Ovary (tissue), 3 donors: ENCODE results near the gene USP17L28.
"Not testable (repeated sequence)": the region's sequence is repeated elsewhere in the genome, so short reads cannot be mapped to it uniquely, and the experiment has no call there.

Source experiments
- EP300 ChIP-seq: sonication (generic); formaldehyde crosslinking; IDR thresholded peaks from one replicate; pipeline ENCODE4 v1.6.1; 2017; ENCODE audit warnings: antibody characterized with exemption
- POLR2A ChIP-seq: fragments of 450-650 bp; IDR thresholded peaks from one replicate; pipeline ENCODE4 v1.6.1; 2017; ENCODE audit warnings: antibody characterized with exemption, mild to moderate bottlenecking, moderate library complexity
- TF ChIP-seq, protein P1 (sequence below), 3 donors: fragments of 450-650 bp in 2 of 3; fragments of 200-600 bp in 1 of 3; IDR thresholded peaks; one replicate each; pipeline versions ENCODE4 v1.5.1 to v1.8.0; 2016 to 2022; ENCODE audit warnings: antibody characterized with exemption in 3 of 3, mild to moderate bottlenecking in 1 of 3
- donor health status: DM: no; HTN: no; CAD: no.

- TF ChIP-seq, protein P1, sequence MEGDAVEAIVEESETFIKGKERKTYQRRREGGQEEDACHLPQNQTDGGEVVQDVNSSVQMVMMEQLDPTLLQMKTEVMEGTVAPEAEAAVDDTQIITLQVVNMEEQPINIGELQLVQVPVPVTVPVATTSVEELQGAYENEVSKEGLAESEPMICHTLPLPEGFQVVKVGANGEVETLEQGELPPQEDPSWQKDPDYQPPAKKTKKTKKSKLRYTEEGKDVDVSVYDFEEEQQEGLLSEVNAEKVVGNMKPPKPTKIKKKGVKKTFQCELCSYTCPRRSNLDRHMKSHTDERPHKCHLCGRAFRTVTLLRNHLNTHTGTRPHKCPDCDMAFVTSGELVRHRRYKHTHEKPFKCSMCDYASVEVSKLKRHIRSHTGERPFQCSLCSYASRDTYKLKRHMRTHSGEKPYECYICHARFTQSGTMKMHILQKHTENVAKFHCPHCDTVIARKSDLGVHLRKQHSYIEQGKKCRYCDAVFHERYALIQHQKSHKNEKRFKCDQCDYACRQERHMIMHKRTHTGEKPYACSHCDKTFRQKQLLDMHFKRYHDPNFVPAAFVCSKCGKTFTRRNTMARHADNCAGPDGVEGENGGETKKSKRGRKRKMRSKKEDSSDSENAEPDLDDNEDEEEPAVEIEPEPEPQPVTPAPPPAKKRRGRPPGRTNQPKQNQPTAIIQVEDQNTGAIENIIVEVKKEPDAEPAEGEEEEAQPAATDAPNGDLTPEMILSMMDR (IDR thresholded peaks at IDR 0.05), result not testable (repeated sequence)
- TF ChIP-seq EP300, POLR2A: not testable (repeated sequence)
Measured at GRCh38 chr4:9324865-9325264, 23.8 kb upstream of the USP17L28 start, which contains the start of gene USP17L24.
